Ectodermal cell (in vitro differentiated cells): ENCODE measurements around the gene CGGBP1.

ENCODE experiments used
- H3K27ac ChIP-seq: 2 replicates; pipeline ENCODE4 v1.7.0; 2013; ENCODE audit warnings: mild to moderate bottlenecking, low read depth, low read length; ENCODE audit not compliant: insufficient read depth, poor library complexity, severe bottlenecking
- H3K27me3 ChIP-seq: 2 replicates; pipeline ENCODE4 v1.7.0; 2013; ENCODE audit warnings: mild to moderate bottlenecking, low read length; ENCODE audit not compliant: insufficient read depth, control insufficient read depth, poor library complexity, severe bottlenecking
- H3K36me3 ChIP-seq: one replicate; pipeline ENCODE4 v1.7.0; 2013; ENCODE audit warnings: low read length; ENCODE audit not compliant: control insufficient read depth, insufficient read depth
- H3K4me1 ChIP-seq: one replicate; pipeline ENCODE4 v1.7.0; 2013; ENCODE audit warnings: low read length; ENCODE audit not compliant: control insufficient read depth, insufficient read depth
- H3K4me3 ChIP-seq: 2 replicates; pipeline ENCODE4 v1.7.0; 2013; ENCODE audit warnings: low read depth, low read length, control low read depth; ENCODE audit not compliant: insufficient read depth
- H3K9me3 ChIP-seq: 2 replicates; pipeline ENCODE4 v1.7.0; 2013; ENCODE audit warnings: mild to moderate bottlenecking, low read length, moderate library complexity; ENCODE audit not compliant: control insufficient read depth
- WGBS, 2 experiments: methylation state at CpG; one replicate each; pipeline ENCODE4 v1.1.7; 2013; ENCODE audit warnings: missing lambda C conversion rate in 2 of 2; 5-methylcytosine and 5-hydroxymethylcytosine counted together

CGGBP1 gene

GRCh38 chr3:88038566-88038965 is 20.2 kb downstream of the CGGBP1 start:
- Histone ChIP-seq H3K9me3 (no peaks in the 10 kb centered on the region), H3K4me3 (no peak overlapping the region), H3K4me1 (no peaks in the 10 kb centered on the region), H3K27me3 (no peaks in the 10 kb centered on the region), H3K36me3 (no peaks in the 10 kb centered on the region), H3K27ac (no peak overlapping the region)
- WGBS, 2 experiments, result 47 to 49% methylated on average over 2 of the region's 2 CpGs

GRCh38 chr3:88036221-88036620 is 22.6 kb downstream of the CGGBP1 start:
- H3K27me3 ChIP-seq, result no peaks in the 10 kb centered on the region
- WGBS, 2 experiments, result 81 to 82% methylated on average over 4 of the region's 5 CpGs
- no peaks in the 10 kb centered on the region for H3K4me1 ChIP-seq
- no peaks in the 10 kb centered on the region for H3K9me3 ChIP-seq
- no peaks in the 10 kb centered on the region for H3K36me3 ChIP-seq
- H3K27ac ChIP-seq, result no peak overlapping the region
- no peak overlapping the region for H3K4me3 ChIP-seq

- H3K9me3 ChIP-seq, result no peaks in the 10 kb centered on the region
- WGBS, 2 experiments, result 91 to 92% methylated on average over 8 of the region's 8 CpGs
These were observed 24.1 kb downstream of the CGGBP1 start for GRCh38 chr3:88034491-88035275.

GRCh38 chr3:88033808-88034207 is 25.0 kb downstream of the CGGBP1 start:
- no peak overlapping the region for H3K4me3 ChIP-seq
- no peak overlapping the region for H3K27ac ChIP-seq
- H3K36me3 ChIP-seq, result no peaks in the 10 kb centered on the region
- no peaks in the 10 kb centered on the region for H3K4me1 ChIP-seq
- no peaks in the 10 kb centered on the region for H3K9me3 ChIP-seq
- H3K27me3 ChIP-seq, result no peaks in the 10 kb centered on the region
- WGBS, 2 experiments, result 84 to 91% methylated on average over 2 of the region's 2 CpGs

More at GRCh38 chr3:88034491-88035275, 24.1 kb downstream of the CGGBP1 start:
- Histone ChIP-seq H3K4me3 (no peak overlapping the region), H3K4me1 (no peaks in the 10 kb centered on the region), H3K27me3 (no peaks in the 10 kb centered on the region), H3K27ac (no peak overlapping the region), H3K36me3 (no peaks in the 10 kb centered on the region)

GRCh38 chr3:88033079-88033478 is 25.7 kb downstream of the CGGBP1 start:
- H3K36me3 ChIP-seq, result no peaks in the 10 kb centered on the region
- no peak overlapping the region for H3K27ac ChIP-seq
- H3K4me3 ChIP-seq, result no peak overlapping the region
- H3K9me3 ChIP-seq, result no peaks in the 10 kb centered on the region
- no peaks in the 10 kb centered on the region for H3K27me3 ChIP-seq
- H3K4me1 ChIP-seq, result no peaks in the 10 kb centered on the region
- 86 to 100% methylated on average over 1 of the region's 2 CpGs for WGBS, 2 experiments

GRCh38 chr3:88032245-88032644 is 26.6 kb downstream of the CGGBP1 start:
- no peaks in the 10 kb centered on the region for H3K9me3 ChIP-seq
- no peak overlapping the region for H3K4me3 ChIP-seq

GRCh38 chr3:88031642-88032077 is 27.1 kb downstream of the CGGBP1 start:
- no peak overlapping the region for H3K27ac ChIP-seq

More at GRCh38 chr3:88032245-88032644, 26.6 kb downstream of the CGGBP1 start:
- Histone ChIP-seq H3K27ac (no peak overlapping the region), H3K4me1 (no peaks in the 10 kb centered on the region), H3K36me3 (no peaks in the 10 kb centered on the region), H3K27me3 (no peaks in the 10 kb centered on the region)
- WGBS, 2 experiments, result 93 to 100% methylated on average over 2 of the region's 2 CpGs

GRCh38 chr3:88030210-88030609 is 28.6 kb downstream of the CGGBP1 start:
- no peak overlapping the region for H3K27ac ChIP-seq
- 100% methylated on average over 1 of the region's 3 CpGs; no CpG with 5 or more reads in 1 of the 2 experiments for WGBS, 2 experiments

More at GRCh38 chr3:88031642-88032077, 27.1 kb downstream of the CGGBP1 start:
- 78 to 80% methylated on average over 1 of the region's 1 CpG for WGBS, 2 experiments
- no peaks in the 10 kb centered on the region for H3K4me1 ChIP-seq
- no peak overlapping the region for H3K4me3 ChIP-seq
- H3K27me3 ChIP-seq, result no peaks in the 10 kb centered on the region
- H3K9me3 ChIP-seq, result no peaks in the 10 kb centered on the region
- no peaks in the 10 kb centered on the region for H3K36me3 ChIP-seq

GRCh38 chr3:88028876-88029275 is 29.9 kb downstream of the CGGBP1 start:
- Histone ChIP-seq H3K4me3 (no peak overlapping the region), H3K36me3 (no peaks in the 10 kb centered on the region), H3K9me3 (no peaks in the 10 kb centered on the region), H3K4me1 (no peaks in the 10 kb centered on the region), H3K27me3 (no peaks in the 10 kb centered on the region), H3K27ac (no peak overlapping the region)
- 94 to 96% methylated on average over 2 of the region's 2 CpGs for WGBS, 2 experiments

More at GRCh38 chr3:88030210-88030609, 28.6 kb downstream of the CGGBP1 start:
- no peaks in the 10 kb centered on the region for H3K9me3 ChIP-seq
- no peaks in the 10 kb centered on the region for H3K36me3 ChIP-seq
- H3K27me3 ChIP-seq, result no peaks in the 10 kb centered on the region
- H3K4me3 ChIP-seq, result no peak overlapping the region
- no peaks in the 10 kb centered on the region for H3K4me1 ChIP-seq

GRCh38 chr3:88025001-88025552 is 33.7 kb downstream of the CGGBP1 start:
- Histone ChIP-seq H3K36me3 (no peaks in the 10 kb centered on the region), H3K27ac (no peak overlapping the region), H3K27me3 (no peaks in the 10 kb centered on the region), H3K9me3 (no peaks in the 10 kb centered on the region), H3K4me3 (no peak overlapping the region), H3K4me1 (no peaks in the 10 kb centered on the region)
- WGBS, 2 experiments, result 88 to 92% methylated on average over 3 to 4 of the region's 4 CpGs
